Lower lobe of right lung (tissue), 2 donors: ENCODE results near the gene NAA38. TPM values are rescaled to one million over a fixed set of nuclear protein-coding genes. Genes with fewer than 3 reads are reported as not detected.

Experiments used
- ATAC-seq, 2 donors: fragments of 200-7000 bp; cut with Tn5 transposase; one replicate each; pipeline ENCODE4 v1.9.1; 2020 to 2022; ENCODE audit warnings: mild to moderate bottlenecking in 2 of 2, moderate library complexity in 2 of 2
- DNase-seq: peaks from one replicate; pipeline ENCODE4 v3.0.0-alpha.2; 2020
- H3K27ac ChIP-seq: fragments of 200-600 bp; one replicate; pipeline ENCODE4 v1.8.0; 2022
- H3K27me3 ChIP-seq: fragments of 200-600 bp; one replicate; pipeline ENCODE4 v1.8.0; 2022; ENCODE audit warnings: low read depth
- H3K36me3 ChIP-seq: fragments of 200-600 bp; one replicate; pipeline ENCODE4 v1.8.0; 2022; ENCODE audit warnings: mild to moderate bottlenecking
- H3K4me1 ChIP-seq: fragments of 200-600 bp; one replicate; pipeline ENCODE4 v1.8.0; 2022
- H3K4me3 ChIP-seq: fragments of 200-600 bp; one replicate; pipeline ENCODE4 v1.8.0; 2022; ENCODE audit warnings: mild to moderate bottlenecking
- H3K9me3 ChIP-seq: fragments of 200-600 bp; one replicate; pipeline ENCODE4 v1.8.0; 2022
- intact Hi-C: fragments of 100-400 bp; cut with DNase I; formaldehyde crosslinking; loops from one replicate; pipeline ENCODE4 v1.11.0; 2022
- total RNA-seq: library from RNA; stranded (reverse); fragmentation: NEBNext Ultra II Directional; extraction: Animal tissue kit (Norgen Biotek cat#: 25700); gene quantifications from one replicate; pipeline ENCODE4 v1.2.1, GENCODE V29; 2021
- TF ChIP-seq, protein P1 (sequence below): fragments of 200-600 bp; IDR thresholded peaks from one replicate; pipeline ENCODE4 v1.8.0; 2022; ENCODE audit warnings: antibody characterized with exemption, mild to moderate bottlenecking
- donor health status: DM: no; HTN: yes; CAD: no; lungs with severe emphysema.

The NAA38 gene
- total RNA-seq, 1 donor from 2014 or later, result 61.5 TPM

- H3K27ac ChIP-seq, result no peak overlapping the region
- no peaks in the 10 kb centered on the region for H3K4me1 ChIP-seq
- DNase-seq, result no peak
- H3K27me3 ChIP-seq, result peaks cover 3% of the 10 kb centered on the region
- H3K9me3 ChIP-seq, result no peaks in the 10 kb centered on the region
- no peak overlapping the region for H3K4me3 ChIP-seq
- no peaks in the 10 kb centered on the region for H3K36me3 ChIP-seq
- intact Hi-C loops, result no loop called here
- TF ChIP-seq, protein P1, sequence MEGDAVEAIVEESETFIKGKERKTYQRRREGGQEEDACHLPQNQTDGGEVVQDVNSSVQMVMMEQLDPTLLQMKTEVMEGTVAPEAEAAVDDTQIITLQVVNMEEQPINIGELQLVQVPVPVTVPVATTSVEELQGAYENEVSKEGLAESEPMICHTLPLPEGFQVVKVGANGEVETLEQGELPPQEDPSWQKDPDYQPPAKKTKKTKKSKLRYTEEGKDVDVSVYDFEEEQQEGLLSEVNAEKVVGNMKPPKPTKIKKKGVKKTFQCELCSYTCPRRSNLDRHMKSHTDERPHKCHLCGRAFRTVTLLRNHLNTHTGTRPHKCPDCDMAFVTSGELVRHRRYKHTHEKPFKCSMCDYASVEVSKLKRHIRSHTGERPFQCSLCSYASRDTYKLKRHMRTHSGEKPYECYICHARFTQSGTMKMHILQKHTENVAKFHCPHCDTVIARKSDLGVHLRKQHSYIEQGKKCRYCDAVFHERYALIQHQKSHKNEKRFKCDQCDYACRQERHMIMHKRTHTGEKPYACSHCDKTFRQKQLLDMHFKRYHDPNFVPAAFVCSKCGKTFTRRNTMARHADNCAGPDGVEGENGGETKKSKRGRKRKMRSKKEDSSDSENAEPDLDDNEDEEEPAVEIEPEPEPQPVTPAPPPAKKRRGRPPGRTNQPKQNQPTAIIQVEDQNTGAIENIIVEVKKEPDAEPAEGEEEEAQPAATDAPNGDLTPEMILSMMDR, result no peak
- ATAC-seq, result no peak
Observed at GRCh38 chr17:7831233-7831632, 26.1 kb downstream of the NAA38 start.

- Histone ChIP-seq H3K27ac (no peak overlapping the region), H3K9me3 (no peaks in the 10 kb centered on the region), H3K4me1 (no peaks in the 10 kb centered on the region), H3K36me3 (no peaks in the 10 kb centered on the region), H3K27me3 (peaks cover 3% of the 10 kb centered on the region), H3K4me3 (no peak overlapping the region)
- intact Hi-C loops, result no loop called here
- DNase-seq (no peak), ATAC-seq (no peak)
- TF ChIP-seq, protein P1, result no peak
Observed at GRCh38 chr17:7830616-7831015, 26.7 kb downstream of the NAA38 start.

DNA sequence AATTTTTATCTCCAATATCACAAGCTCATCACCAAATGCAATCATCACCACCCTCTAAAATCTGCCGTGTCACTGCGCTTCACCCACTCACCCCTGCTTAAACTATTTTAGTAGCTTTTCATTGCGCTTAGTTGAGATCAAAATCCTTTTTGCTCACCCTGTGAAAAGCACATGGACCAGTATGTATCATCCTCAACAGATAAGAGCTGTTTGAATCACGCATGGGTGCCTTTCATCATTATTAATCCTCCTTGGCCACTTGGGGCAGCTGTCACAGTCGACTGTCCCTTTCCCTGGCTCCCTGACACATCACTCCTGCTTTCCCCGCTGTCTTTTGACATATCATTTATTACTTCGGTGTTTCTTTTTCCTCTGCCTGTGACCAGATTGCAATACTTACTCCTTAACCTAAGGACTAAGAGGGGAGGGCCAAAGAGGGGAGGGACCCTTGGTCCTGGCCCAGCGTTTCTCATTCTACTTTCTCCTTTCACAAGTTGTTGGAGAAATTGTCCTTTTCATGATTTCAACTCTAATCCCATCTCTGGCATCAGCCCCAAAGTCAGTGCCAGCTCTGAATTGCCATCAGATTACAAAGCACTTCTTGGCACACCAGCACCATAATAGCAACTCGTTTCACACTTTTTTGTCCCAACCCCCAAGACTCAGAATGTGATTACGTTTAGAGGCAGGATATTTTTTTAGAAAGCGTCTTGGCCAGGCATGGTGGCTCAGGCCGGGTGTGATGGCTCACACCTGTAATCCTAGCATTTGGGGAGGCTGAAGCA, 32.0 kb downstream of the NAA38 start:
- DNase-seq, result no peak
- TF ChIP-seq, protein P1, result no peak
- Histone ChIP-seq H3K4me3 (no peak overlapping the region), H3K9me3 (no peaks in the 10 kb centered on the region), H3K27me3 (peaks cover 3% of the 10 kb centered on the region), H3K36me3 (no peaks in the 10 kb centered on the region), H3K27ac (no peak overlapping the region), H3K4me1 (no peaks in the 10 kb centered on the region)
- intact Hi-C loops, result no loop called here
- no peak for ATAC-seq

DNA sequence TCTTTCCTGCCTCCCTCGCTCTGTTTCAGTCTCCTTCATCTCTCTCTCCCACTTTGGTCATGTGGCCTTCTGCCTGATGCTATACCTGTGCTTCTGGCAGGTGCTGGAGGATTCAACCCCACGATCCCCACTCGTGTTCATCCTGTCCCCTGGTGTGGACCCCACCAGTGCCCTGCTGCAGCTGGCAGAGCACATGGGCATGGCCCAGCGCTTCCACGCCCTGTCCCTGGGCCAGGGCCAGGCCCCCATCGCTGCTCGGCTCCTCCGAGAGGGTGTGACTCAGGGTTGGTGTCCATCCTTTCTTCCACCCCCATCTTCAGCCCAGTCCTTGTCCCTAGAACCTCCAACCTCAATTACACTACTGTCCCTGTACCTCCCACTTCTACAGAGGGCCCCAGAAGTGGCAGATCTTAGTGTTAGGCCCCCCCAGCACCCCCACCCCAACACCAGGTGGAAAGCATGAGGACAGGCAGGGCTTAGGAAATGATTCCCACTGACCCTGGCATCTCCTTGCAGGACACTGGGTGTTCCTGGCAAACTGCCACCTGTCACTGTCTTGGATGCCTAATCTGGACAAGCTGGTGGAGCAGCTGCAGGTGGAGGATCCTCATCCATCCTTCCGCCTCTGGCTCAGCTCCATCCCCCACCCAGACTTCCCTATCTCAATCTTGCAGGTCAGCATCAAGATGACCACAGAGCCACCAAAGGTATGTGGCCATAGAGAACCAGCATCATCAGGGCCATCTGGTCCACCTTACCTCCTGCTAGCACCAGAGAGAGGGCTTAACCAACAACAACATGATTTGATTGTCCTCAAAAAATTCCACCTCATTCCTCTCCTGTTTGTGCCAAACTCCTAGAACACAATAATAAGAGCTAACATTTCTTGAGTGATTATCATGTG, 33.1 kb downstream of the NAA38 start:
- Histone ChIP-seq H3K36me3 (no peaks in the 10 kb centered on the region), H3K27ac (no peak overlapping the region), H3K4me1 (no peaks in the 10 kb centered on the region), H3K9me3 (no peaks in the 10 kb centered on the region), H3K27me3 (peaks cover 3% of the 10 kb centered on the region), H3K4me3 (no peak overlapping the region)
- DNase-seq (no peak), ATAC-seq (no peak)
- TF ChIP-seq, protein P1, result no peak
- intact Hi-C loops, result no loop called here

- intact Hi-C loops, result no loop called here
- TF ChIP-seq, protein P1, result no peak
- DNase-seq, result no peak
Observed at GRCh38 chr17:7823581-7824001, 33.8 kb downstream of the NAA38 start.

More at GRCh38 chr17:7823581-7824001, 33.8 kb downstream of the NAA38 start:
- no peak for ATAC-seq
- Histone ChIP-seq H3K9me3 (no peaks in the 10 kb centered on the region), H3K4me3 (no peak overlapping the region), H3K27ac (no peak overlapping the region), H3K27me3 (no peaks in the 10 kb centered on the region), H3K4me1 (no peaks in the 10 kb centered on the region), H3K36me3 (no peaks in the 10 kb centered on the region)
